Ishikawa (cell line): ENCODE data around the gene DOCK1.

Experiments used
- CEBPB ChIP-seq: IDR thresholded peaks from 2 replicates; pipeline ENCODE4 v1.6.1; 2012
- CREB1 ChIP-seq: IDR thresholded peaks from 2 replicates; pipeline ENCODE4 v1.6.1; 2012; ENCODE audit warnings: low read depth
- EGR1 ChIP-seq: IDR thresholded peaks from 2 replicates; pipeline ENCODE4 v1.6.1; 2012
- EP300 ChIP-seq: IDR thresholded peaks from 2 replicates; pipeline ENCODE4 v1.6.1; 2012; ENCODE audit warnings: borderline replicate concordance
- FOXM1 ChIP-seq: IDR thresholded peaks from 2 replicates; pipeline ENCODE4 v1.6.1; 2012; ENCODE audit warnings: low read depth, borderline replicate concordance
- NFIC ChIP-seq: IDR thresholded peaks from 2 replicates; pipeline ENCODE4 v1.6.1; 2012
- RAD21 ChIP-seq: IDR thresholded peaks from 2 replicates; pipeline ENCODE4 v1.6.1; 2012; ENCODE audit warnings: low read depth
- TAF1 ChIP-seq: IDR thresholded peaks from 2 replicates; pipeline ENCODE4 v1.6.1; 2012; ENCODE audit warnings: low read depth, mild to moderate bottlenecking
- TCF12 ChIP-seq: IDR thresholded peaks from 2 replicates; pipeline ENCODE4 v1.6.1; 2012; ENCODE audit warnings: low read depth
- TEAD4 ChIP-seq: IDR thresholded peaks from 2 replicates; pipeline ENCODE4 v1.6.1; 2012
- USF1 ChIP-seq: IDR thresholded peaks from 2 replicates; pipeline ENCODE4 v1.6.1; 2012
- YY1 ChIP-seq: IDR thresholded peaks from 2 replicates; pipeline ENCODE4 v1.6.1; 2012; ENCODE audit warnings: low read depth
- ZBTB7A ChIP-seq: IDR thresholded peaks from 2 replicates; pipeline ENCODE4 v1.6.1; 2012; ENCODE audit warnings: low read depth
- TF ChIP-seq, protein P1 (sequence below): IDR thresholded peaks from 2 replicates; pipeline ENCODE4 v1.6.1; 2012
- TF ChIP-seq, protein P2 (sequence below): IDR thresholded peaks from 2 replicates; pipeline ENCODE4 v1.6.1; 2012; ENCODE audit warnings: low read depth, mild to moderate bottlenecking

Gene DOCK1

DNA sequence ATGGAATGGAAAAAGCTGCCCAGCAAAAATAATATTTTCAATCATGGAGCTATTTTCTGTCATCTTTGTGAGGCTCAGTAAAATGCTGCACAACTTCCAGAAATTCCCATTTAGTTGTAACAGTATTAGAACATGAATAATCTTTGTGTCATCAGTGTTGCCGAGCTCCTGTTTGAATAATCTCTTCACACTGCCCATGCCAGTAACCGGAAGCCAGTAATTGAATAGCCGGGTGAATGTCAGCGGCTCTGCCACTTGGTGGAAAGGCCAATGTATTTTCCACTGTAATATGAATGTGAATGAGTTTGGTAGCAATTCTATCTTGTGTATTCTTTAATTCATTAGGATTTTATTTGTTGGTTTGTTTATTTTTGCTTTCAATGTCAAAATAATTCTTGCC is 463.7 kb downstream of the DOCK1 start:
- TF ChIP-seq YY1, result no peak
- TF ChIP-seq, protein P1, sequence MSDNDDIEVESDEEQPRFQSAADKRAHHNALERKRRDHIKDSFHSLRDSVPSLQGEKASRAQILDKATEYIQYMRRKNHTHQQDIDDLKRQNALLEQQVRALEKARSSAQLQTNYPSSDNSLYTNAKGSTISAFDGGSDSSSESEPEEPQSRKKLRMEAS, result no peak
- TF ChIP-seq RAD21, result no peak
- TF ChIP-seq, protein P2, sequence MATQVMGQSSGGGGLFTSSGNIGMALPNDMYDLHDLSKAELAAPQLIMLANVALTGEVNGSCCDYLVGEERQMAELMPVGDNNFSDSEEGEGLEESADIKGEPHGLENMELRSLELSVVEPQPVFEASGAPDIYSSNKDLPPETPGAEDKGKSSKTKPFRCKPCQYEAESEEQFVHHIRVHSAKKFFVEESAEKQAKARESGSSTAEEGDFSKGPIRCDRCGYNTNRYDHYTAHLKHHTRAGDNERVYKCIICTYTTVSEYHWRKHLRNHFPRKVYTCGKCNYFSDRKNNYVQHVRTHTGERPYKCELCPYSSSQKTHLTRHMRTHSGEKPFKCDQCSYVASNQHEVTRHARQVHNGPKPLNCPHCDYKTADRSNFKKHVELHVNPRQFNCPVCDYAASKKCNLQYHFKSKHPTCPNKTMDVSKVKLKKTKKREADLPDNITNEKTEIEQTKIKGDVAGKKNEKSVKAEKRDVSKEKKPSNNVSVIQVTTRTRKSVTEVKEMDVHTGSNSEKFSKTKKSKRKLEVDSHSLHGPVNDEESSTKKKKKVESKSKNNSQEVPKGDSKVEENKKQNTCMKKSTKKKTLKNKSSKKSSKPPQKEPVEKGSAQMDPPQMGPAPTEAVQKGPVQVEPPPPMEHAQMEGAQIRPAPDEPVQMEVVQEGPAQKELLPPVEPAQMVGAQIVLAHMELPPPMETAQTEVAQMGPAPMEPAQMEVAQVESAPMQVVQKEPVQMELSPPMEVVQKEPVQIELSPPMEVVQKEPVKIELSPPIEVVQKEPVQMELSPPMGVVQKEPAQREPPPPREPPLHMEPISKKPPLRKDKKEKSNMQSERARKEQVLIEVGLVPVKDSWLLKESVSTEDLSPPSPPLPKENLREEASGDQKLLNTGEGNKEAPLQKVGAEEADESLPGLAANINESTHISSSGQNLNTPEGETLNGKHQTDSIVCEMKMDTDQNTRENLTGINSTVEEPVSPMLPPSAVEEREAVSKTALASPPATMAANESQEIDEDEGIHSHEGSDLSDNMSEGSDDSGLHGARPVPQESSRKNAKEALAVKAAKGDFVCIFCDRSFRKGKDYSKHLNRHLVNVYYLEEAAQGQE, result no peak
- TF ChIP-seq EP300, result no peak
- no peak for TF ChIP-seq USF1
- no peak for TF ChIP-seq CREB1
- no peak for TF ChIP-seq ZBTB7A
- no peak for TF ChIP-seq NFIC
- TF ChIP-seq EGR1, result no peak
- no peak for TF ChIP-seq TEAD4
- TF ChIP-seq FOXM1, result no peak
- no peak for TF ChIP-seq CEBPB
- TF ChIP-seq TCF12, result no peak
- TF ChIP-seq TAF1, result no peak

DNA sequence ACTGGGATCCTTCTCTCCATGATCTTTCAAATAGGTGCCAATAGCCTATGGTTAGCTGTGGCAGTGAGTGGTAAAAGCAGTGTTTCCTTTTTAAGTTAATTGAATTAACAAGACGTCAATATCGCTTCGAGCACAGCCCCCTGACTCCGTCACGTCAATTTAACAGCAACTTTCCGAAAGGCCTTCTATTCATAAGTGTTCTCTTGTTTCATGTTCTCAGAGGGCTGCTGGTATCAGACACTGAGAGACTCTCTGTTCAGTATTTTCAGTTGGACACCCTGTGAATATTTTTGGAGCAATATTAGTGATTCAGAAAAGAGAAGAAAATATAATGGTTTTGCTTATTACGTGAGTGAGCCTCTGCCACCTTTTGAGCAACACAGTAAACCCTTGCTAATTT is 465.4 kb downstream of the DOCK1 start:
- TF ChIP-seq NFIC (no peak), EP300 (no peak), RAD21 (no peak)
- TF ChIP-seq, protein P2, result no peak
- TF ChIP-seq, protein P1, result no peak

- TF ChIP-seq EP300 (no peak), TCF12 (no peak), YY1 (no peak), EGR1 (no peak), USF1 (no peak), TAF1 (no peak), CREB1 (no peak), FOXM1 (no peak)
Observed at GRCh38 chr10:127372361-127372760, 467.1 kb downstream of the DOCK1 start.

DNA sequence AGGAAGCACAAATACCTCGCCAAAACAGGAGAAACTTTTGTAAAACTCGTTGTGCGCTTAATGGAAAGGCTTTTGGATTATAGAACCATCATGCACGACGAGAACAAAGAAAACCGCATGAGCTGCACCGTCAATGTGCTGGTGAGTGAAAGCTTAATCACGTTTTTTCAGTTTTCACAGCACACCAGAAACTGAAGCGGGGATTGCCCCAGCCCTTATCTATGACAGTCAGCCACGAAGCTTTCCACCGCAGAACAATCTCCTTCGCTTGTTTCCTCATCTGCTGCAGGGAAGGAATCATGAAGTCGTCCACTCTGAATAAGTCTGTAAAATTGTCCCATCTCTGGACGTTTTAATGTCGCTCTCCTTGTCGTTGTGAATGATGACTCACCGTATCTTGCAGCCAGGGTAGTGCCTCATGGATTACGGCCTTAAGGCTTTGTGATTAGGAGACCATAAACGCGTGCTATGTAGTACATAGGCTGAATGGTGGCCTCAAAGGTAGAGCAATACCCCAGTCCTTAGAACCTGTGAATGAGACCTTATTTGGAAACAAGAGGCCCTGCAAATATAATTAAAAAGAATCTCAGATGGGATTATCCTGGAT is 468.9 kb downstream of the DOCK1 start:
- TF ChIP-seq, protein P1, result no peak
- TF ChIP-seq RAD21, result no peak

- no peak for TF ChIP-seq CEBPB
- TF ChIP-seq TCF12, result no peak
- TF ChIP-seq, protein P1, result no peak
- TF ChIP-seq YY1, result no peak
- TF ChIP-seq EGR1, result no peak
- no peak for TF ChIP-seq USF1
- no peak for TF ChIP-seq TAF1
- no peak for TF ChIP-seq TEAD4
- TF ChIP-seq ZBTB7A, result no peak
- no peak for TF ChIP-seq NFIC
- no peak for TF ChIP-seq FOXM1
- no peak for TF ChIP-seq RAD21
Observed at GRCh38 chr10:127374901-127375300, 469.7 kb downstream of the DOCK1 start.

- TF ChIP-seq YY1 (no peak), TCF12 (no peak), NFIC (no peak), EP300 (no peak), USF1 (no peak), EGR1 (no peak), CEBPB (no peak), TEAD4 (no peak), FOXM1 (no peak), ZBTB7A (no peak), CREB1 (no peak), TAF1 (no peak)
- TF ChIP-seq, protein P1, result no peak
- TF ChIP-seq, protein P2, result no peak
Observed at GRCh38 chr10:127375461-127375860, 470.2 kb downstream of the DOCK1 start.
